Mucosa of descending colon (tissue), 3 donors: Measurements from ENCODE around the gene PGAP1. TPM values are rescaled to one million over a fixed set of nuclear protein-coding genes. Genes with fewer than 3 reads are reported as not detected.

ENCODE experiments used
- ATAC-seq: fragments of 200-7000 bp; cut with Tn5 transposase; one replicate; pipeline ENCODE4 v1.9.1; 2020; ENCODE audit warnings: mild to moderate bottlenecking, moderate library complexity
- DNase-seq, 3 donors: peaks; one replicate each; pipeline ENCODE4 v3.0.0-alpha.2; 2020
- H3K36me3 ChIP-seq: fragments of 200-600 bp; one replicate; pipeline ENCODE4 v1.8.0; 2021; ENCODE audit warnings: low read depth, mild to moderate bottlenecking
- H3K4me1 ChIP-seq: fragments of 200-600 bp; one replicate; pipeline ENCODE4 v1.8.0; 2021; ENCODE audit warnings: low read depth, mild to moderate bottlenecking
- H3K4me3 ChIP-seq: fragments of 200-600 bp; one replicate; pipeline ENCODE4 v1.8.0; 2021; ENCODE audit warnings: mild to moderate bottlenecking
- H3K9me3 ChIP-seq: fragments of 200-600 bp; one replicate; pipeline ENCODE4 v1.8.0; 2021; ENCODE audit warnings: mild to moderate bottlenecking
- CTCF ChIP-seq: fragments of 200-600 bp; IDR thresholded peaks from one replicate; pipeline ENCODE4 v1.8.0; 2022; ENCODE audit warnings: antibody characterized with exemption, mild to moderate bottlenecking
- intact Hi-C, 2 donors: fragments of 100-400 bp; cut with DNase I in 1 of 2; cut with micrococcal nuclease in 1 of 2; formaldehyde crosslinking; loops; one replicate each; pipeline versions ENCODE4 v1.11.0 to v1.11.1; 2022; cut with DNase I, micrococcal nuclease
- total RNA-seq, 3 donors: library from RNA; stranded (reverse); fragmentation: NEBNext Ultra II Directional in 2 of 3; extraction: Animal tissue kit (Norgen Biotek cat#: 25700) in 2 of 3; gene quantifications; one replicate each; pipeline versions ENCODE4 v1.2.1 to v1.2.4, GENCODE V29; 2021 to 2023
- donor health status: DM: no; HTN: no; CAD: no; lungs with moderate emphysema.
- donor health status: DM: no; HTN: no; CAD: no.
- donor health status: DM: no; HTN: yes; CAD: no.

Gene PGAP1
- total RNA-seq, 3 donors from 2014 or later: 14.0 to 22.1 (median 15.5) TPM

GRCh38 chr2:196931555-196931954 lies 5.0 kb upstream of the PGAP1 start:
- no peak for ATAC-seq
- no peaks in the 10 kb centered on the region for H3K9me3 ChIP-seq
- intact Hi-C loops: no loop called here

DNA sequence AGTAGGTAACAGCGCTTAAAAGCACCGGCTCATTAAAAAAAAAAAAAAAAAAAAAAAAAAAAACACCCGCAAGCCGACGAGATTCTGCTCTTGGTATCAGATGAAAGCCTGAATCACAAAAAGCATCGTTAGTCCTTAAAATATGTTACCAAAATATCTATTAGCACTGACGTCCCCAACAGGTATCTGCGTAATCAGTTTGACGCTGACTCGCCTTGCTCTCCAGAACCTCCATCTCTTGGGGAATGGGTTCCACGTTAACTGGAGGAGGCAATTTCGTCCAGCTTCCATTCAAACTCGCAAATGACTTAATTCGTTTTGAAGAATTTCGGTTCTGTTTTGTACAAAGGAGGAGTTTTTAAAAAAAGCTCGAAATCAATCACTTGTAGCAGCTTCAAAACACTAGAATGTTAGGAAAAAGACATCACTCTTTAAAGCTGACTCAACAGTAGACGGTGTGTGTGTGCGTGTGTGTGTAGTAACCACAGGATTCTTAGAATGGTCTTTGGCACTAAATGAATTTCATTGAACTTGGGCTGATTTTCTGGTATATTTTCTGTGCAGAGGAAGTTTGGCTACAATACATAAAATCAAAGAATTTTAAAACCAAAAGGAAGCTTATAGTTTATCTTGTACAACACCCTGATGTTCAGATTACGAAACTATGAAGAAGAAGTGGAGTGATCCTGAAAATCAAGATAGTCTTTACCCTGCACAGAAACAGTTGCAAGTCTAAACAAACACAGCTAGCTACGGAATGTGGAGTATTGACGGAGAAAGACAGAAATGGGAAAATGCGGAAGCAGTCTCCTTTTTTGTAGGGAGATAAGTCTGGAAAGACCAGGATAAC lies 1.1 kb upstream of the PGAP1 start:
- ATAC-seq (no peak), DNase-seq (peak in 1 of 3 donors; percentile 50)
- H3K9me3 ChIP-seq: no peaks in the 10 kb centered on the region
- no peaks in the 10 kb centered on the region for H3K36me3 ChIP-seq
- intact Hi-C loops: no loop called here
- H3K4me1 ChIP-seq: no peaks in the 10 kb centered on the region
- peak overlapping the region; percentile 60 for H3K4me3 ChIP-seq
- TF ChIP-seq CTCF: no peak

More at GRCh38 chr2:196931555-196931954, 5.0 kb upstream of the PGAP1 start:
- DNase-seq: no peak
- H3K36me3 ChIP-seq: no peaks in the 10 kb centered on the region
- TF ChIP-seq CTCF: no peak
- H3K4me1 ChIP-seq: no peaks in the 10 kb centered on the region
- no peak overlapping the region for H3K4me3 ChIP-seq

- intact Hi-C loops: no loop called here
- TF ChIP-seq CTCF: no peak
- no peaks in the 10 kb centered on the region for H3K36me3 ChIP-seq
- no peaks in the 10 kb centered on the region for H3K4me1 ChIP-seq
- peak overlapping the region; percentile 60 for H3K4me3 ChIP-seq
- DNase-seq (peak; percentile 36 to 65 (median 57)), ATAC-seq (peak; percentile 35)
- H3K9me3 ChIP-seq: no peaks in the 10 kb centered on the region
These were observed 542 bp downstream of the PGAP1 start for GRCh38 chr2:196925768-196926561.

DNA sequence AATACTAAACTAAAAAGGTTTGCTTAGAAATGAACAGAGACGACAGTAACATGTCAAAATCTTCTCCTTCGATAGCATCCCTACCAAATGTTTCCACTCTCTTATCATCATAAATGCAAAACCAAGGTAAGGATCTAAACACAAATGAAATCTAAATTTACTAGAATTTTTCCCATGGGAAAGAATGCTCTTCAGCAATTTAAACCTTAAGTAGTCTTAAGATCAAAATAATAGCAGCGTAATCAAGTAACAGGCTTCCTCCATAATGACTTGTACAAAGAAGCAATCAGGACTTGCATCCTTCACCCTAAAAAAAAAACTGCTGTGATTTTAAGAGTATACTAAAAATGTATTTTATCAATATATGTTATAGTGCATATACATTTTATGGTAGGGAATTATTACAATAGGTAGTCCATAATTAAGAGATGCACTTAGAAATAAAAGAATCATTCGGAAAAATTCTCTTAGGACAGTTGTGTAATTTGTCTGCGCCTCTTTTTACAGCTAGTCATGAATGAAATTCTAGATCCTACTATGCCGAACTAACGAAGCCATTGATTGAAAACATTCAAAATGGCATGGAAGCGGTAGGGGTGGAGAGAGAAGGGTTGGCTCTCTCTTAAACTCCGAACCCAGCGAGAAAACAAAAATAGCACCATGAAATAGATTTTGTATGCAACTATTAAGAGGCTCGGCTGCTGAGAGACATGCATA lies 1.3 kb downstream of the PGAP1 start:
- H3K36me3 ChIP-seq: no peaks in the 10 kb centered on the region
- intact Hi-C loops: no loop called here
- H3K9me3 ChIP-seq: no peaks in the 10 kb centered on the region
- no peaks in the 10 kb centered on the region for H3K4me1 ChIP-seq
- ATAC-seq (no peak), DNase-seq (no peak)
- no peak overlapping the region for H3K4me3 ChIP-seq
- no peak for TF ChIP-seq CTCF

DNA sequence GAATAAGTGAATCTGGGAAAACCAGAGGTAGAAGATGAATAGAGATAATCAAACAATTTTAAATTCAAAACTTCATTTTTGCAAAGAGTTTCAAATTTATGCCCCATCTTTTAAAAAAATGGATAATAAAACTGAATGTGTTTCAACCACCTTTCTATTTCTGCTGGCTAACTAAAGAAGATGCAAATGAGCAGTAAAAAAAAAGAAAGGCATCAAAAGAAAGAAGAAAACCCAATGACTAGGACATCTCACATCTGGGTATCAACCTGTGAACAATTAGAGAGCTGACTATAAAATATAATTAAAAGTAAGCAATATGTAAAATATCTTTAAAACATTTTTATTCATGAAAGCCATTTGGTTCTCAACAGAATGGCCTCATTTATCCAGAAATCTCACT lies 2.5 kb downstream of the PGAP1 start:
- no peak for TF ChIP-seq CTCF
- no peaks in the 10 kb centered on the region for H3K36me3 ChIP-seq
- no peaks in the 10 kb centered on the region for H3K4me1 ChIP-seq
- intact Hi-C loops: no loop called here
- DNase-seq (no peak), ATAC-seq (no peak)
- no peaks in the 10 kb centered on the region for H3K9me3 ChIP-seq
- no peak overlapping the region for H3K4me3 ChIP-seq
